Peyer's patch (tissue), 4 donors: Measurements from ENCODE around the gene EPHB1.

Experiments
- CTCF ChIP-seq, 6 experiments: fragments of 450-650 bp in 4 of 6; fragments of 200-600 bp in 2 of 6; sonication (generic) in 1 of 6; IDR thresholded peaks; one replicate each; pipeline ENCODE4 v1.5.1; 2017 to 2019; ENCODE audit warnings: antibody characterized with exemption in 6 of 6, mild to moderate bottlenecking in 3 of 6, moderate library complexity in 1 of 6
- POLR2A ChIP-seq, 2 donors: fragments of 450-650 bp; IDR thresholded peaks; one replicate each; pipeline ENCODE4 v1.5.1; 2017; ENCODE audit warnings: antibody characterized with exemption in 2 of 2, mild to moderate bottlenecking in 2 of 2, moderate library complexity in 2 of 2

- no peak for TF ChIP-seq CTCF (IDR thresholded peaks at IDR 0.05)
- no peak for TF ChIP-seq POLR2A (IDR thresholded peaks at IDR 0.05)
Measured at GRCh38 chr3:135069406-135069805, 274.3 kb downstream of the EPHB1 start.
